Measurements from ENCODE around the gene TNK2. TPM values are rescaled to one million over a fixed set of nuclear protein-coding genes. Genes with fewer than 3 reads are reported as not detected.

TNK2 gene
- total and polyA plus RNA-seq, 2 donors (not counting 3 experiments of a cell fraction or from before 2014, with no cell fraction given), result 18.6 to 71.6 TPM

GRCh38 chr3:195873281-195873887, 35.0 kb downstream of the TNK2 start:
- no peak overlapping the region for H3K9ac ChIP-seq (replicated peaks; ENCODE audit: extremely low read depth, insufficient read depth, low read length)
- peaks cover 5 to 48% of the 10 kb centered on the region in 2 experiments for H3K36me3 ChIP-seq (ENCODE audit: control insufficient read depth in 2 of 2, extremely low read depth in 1 of 2, insufficient read depth in 2 of 2, low read length in 2 of 2)
- H3K27me3 ChIP-seq (ENCODE audit: control insufficient read depth in 2 of 2, insufficient read depth in 2 of 2, low read length in 2 of 2), result no peaks in the 10 kb centered on the region
- dilution Hi-C loops (cut with MboI; ENCODE audit: extremely low pct_ligation_motif_present, low sequenced_read_pairs) (no loop called here), intact Hi-C loops (cut with micrococcal nuclease) (no loop called here)
- H3K79me2 ChIP-seq (ENCODE audit: control insufficient read depth, insufficient read depth, low read length), result no peaks in the 10 kb centered on the region
- no peaks in the 10 kb centered on the region for H3K9me1 ChIP-seq (replicated peaks; ENCODE audit: control insufficient read depth, extremely low read depth, insufficient read depth, low read length)
- ChIA-PET CTCF (interaction anchor here (0.7 to 8.6 kb wide), 3 partner anchors 10 to 20 kb away, joined by 3 to 67 read pairs (median 5); no protein-coding TSS in a partner anchor), POLR2A (no interaction called here)
- no peak overlapping the region for H3K27ac ChIP-seq (ENCODE audit: insufficient read depth, low read depth, low read length)
- no peaks in the 10 kb centered on the region for H3K9me3 ChIP-seq (replicated peaks; ENCODE audit: control insufficient read depth, insufficient read depth, low read length)
- no peak overlapping the region for H2AFZ ChIP-seq (ENCODE audit: low read depth, low read length)
- no peak overlapping the region for H3K4me2 ChIP-seq (ENCODE audit: insufficient read depth, low read length)
- H4K20me1 ChIP-seq (replicated peaks; ENCODE audit: control insufficient read depth, extremely low read depth, insufficient read depth, low read length), result no peaks in the 10 kb centered on the region
- no peak overlapping the region for H3K4me3 ChIP-seq (replicated peaks in 1 of 3; ENCODE audit: insufficient read depth in 1 of 3, low read depth in 1 of 3, low read length in 3 of 3)
- DNase-seq (ENCODE audit: low read depth, low spot score) (no peak), FAIRE-seq (no peak)
- no TSS peak for BruUV-seq (replicated peaks)
- no peaks in the 10 kb centered on the region for H3K4me1 ChIP-seq (ENCODE audit: control insufficient read depth, extremely low read depth, insufficient read depth, low read length)
- no peak for TF ChIP-seq FOS (IDR thresholded peaks at IDR 0.05; ENCODE audit: borderline replicate concordance, insufficient read depth, low read length)

GRCh38 chr3:195872800-195873199, 35.6 kb downstream of the TNK2 start:
- dilution Hi-C loops (cut with MboI; ENCODE audit: extremely low pct_ligation_motif_present, low sequenced_read_pairs), result no loop called here

More at GRCh38 chr3:195872800-195873199, 35.6 kb downstream of the TNK2 start:
- Histone ChIP-seq H4K20me1 (replicated peaks; ENCODE audit: control insufficient read depth, extremely low read depth, insufficient read depth, low read length) (no peaks in the 10 kb centered on the region), H3K36me3 (ENCODE audit: control insufficient read depth in 2 of 2, extremely low read depth in 1 of 2, insufficient read depth in 2 of 2, low read length in 2 of 2) (peaks cover 5 to 42% of the 10 kb centered on the region in 2 experiments), H3K4me3 (replicated peaks in 1 of 3; ENCODE audit: insufficient read depth in 1 of 3, low read depth in 1 of 3, low read length in 3 of 3) (no peak overlapping the region), H3K9me3 (replicated peaks; ENCODE audit: control insufficient read depth, insufficient read depth, low read length) (no peaks in the 10 kb centered on the region), H3K9ac (replicated peaks; ENCODE audit: extremely low read depth, insufficient read depth, low read length) (no peak overlapping the region), H3K27me3 (ENCODE audit: control insufficient read depth in 2 of 2, insufficient read depth in 2 of 2, low read length in 2 of 2) (no peaks in the 10 kb centered on the region), H3K4me1 (ENCODE audit: control insufficient read depth, extremely low read depth, insufficient read depth, low read length) (no peaks in the 10 kb centered on the region), H2AFZ (ENCODE audit: low read depth, low read length) (no peak overlapping the region), H3K9me1 (replicated peaks; ENCODE audit: control insufficient read depth, extremely low read depth, insufficient read depth, low read length) (no peaks in the 10 kb centered on the region), H3K79me2 (ENCODE audit: control insufficient read depth, insufficient read depth, low read length) (no peaks in the 10 kb centered on the region), H3K4me2 (ENCODE audit: insufficient read depth, low read length) (no peak overlapping the region), H3K27ac (ENCODE audit: insufficient read depth, low read depth, low read length) (no peak overlapping the region)
- ChIA-PET CTCF (interaction anchor here (0.7 to 8.6 kb wide), 3 partner anchors 10 to 21 kb away, joined by 3 to 67 read pairs (median 5); no protein-coding TSS in a partner anchor), POLR2A (no interaction called here)
- DNase-seq (ENCODE audit: low read depth, low spot score) (no peak), FAIRE-seq (no peak)
- intact Hi-C loops (cut with micrococcal nuclease), result no loop called here
- no peak for TF ChIP-seq MAX (IDR thresholded peaks at IDR 0.05; ENCODE audit: insufficient read depth, insufficient read length)
- TF ChIP-seq MYC (IDR thresholded peaks at IDR 0.05; ENCODE audit: low read depth, low read length), result no peak
- no peak for TF ChIP-seq FOS (IDR thresholded peaks at IDR 0.05; ENCODE audit: borderline replicate concordance, insufficient read depth, low read length)
- TF ChIP-seq GATA2 (IDR thresholded peaks at IDR 0.05; ENCODE audit: insufficient read depth, insufficient read length, low read depth, low read length), result no peak
- TF ChIP-seq POLR2A (IDR thresholded peaks at IDR 0.05; ENCODE audit: low read depth, low read length), result no peak
- no peak for TF ChIP-seq CTCF (IDR thresholded peaks at IDR 0.05; ENCODE audit: extremely low read depth in 1 of 2, insufficient read depth in 1 of 2, low read depth in 1 of 2, low read length in 2 of 2)
- TF ChIP-seq JUN (IDR thresholded peaks at IDR 0.05; ENCODE audit: borderline replicate concordance, insufficient read depth, insufficient read length, low read depth), result no peak
- TF ChIP-seq POLR2AphosphoS5 (IDR thresholded peaks at IDR 0.05; ENCODE audit: insufficient read depth, low read depth, low read length), result no peak
- TF ChIP-seq EZH2 (IDR thresholded peaks at IDR 0.05; ENCODE audit: borderline replicate concordance, low read depth, low read length, severe bottlenecking), result no peak
- BruUV-seq (replicated peaks), result no TSS peak

Measured in endothelial cell of umbilical vein (primary cell).